ENCODE measurements around the gene PLCB3. TPM values are rescaled to one million over a fixed set of nuclear protein-coding genes. Genes with fewer than 3 reads are reported as not detected.
A peak's percentile ranks its signal among the peaks of the same experiment; 100 is the strongest.

Gene PLCB3
- total and polyA plus RNA-seq, 10 of the 15 experiments (the other 5 are each of a cell fraction or from before 2014, with no cell fraction given) = 0.03 to 10.3 (median 3.3) TPM

DNA sequence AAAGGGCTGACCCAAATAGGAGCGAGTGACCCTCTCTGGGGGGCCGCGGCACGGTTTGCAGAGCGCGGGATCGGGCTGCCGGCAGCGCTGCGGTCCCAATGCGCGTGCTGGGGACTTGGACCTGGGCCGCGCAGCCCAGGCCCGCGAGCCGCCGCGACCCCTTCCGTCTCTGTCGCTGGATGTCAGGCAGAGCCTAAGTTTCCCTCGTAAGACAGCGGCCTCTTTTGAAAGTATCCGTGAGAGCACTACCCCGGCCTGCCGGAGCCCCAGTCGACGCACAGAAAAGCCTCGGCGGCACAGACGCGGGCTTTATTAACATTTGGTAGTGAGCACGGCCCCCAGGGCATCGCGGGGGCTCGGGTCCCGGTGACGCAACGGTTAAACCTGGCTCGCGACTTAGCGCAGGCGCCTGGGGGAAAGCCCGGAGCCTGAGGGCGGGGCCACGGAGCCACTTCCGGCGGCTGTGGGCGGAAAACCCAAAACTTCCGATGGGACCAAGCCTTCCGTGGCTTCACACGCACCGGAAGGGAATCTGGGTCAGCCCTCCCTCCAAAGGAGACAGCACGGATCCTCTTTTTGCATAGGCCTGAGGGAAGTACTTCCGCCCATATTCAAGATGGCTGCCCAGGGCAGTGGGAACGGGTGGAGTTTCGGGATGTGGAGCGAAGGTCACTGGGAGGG, 18.4 kb downstream of the PLCB3 start (continued):
- TF ChIP-seq DPF2 (IDR thresholded peaks at IDR 0.05) = peak; percentile 23; the same call in 1 of the 2 replicates
- peak; percentile 63 for TF ChIP-seq SP1 (IDR thresholded peaks at IDR 0.05; ENCODE audit: low read depth, low read length)
- no peak for TF ChIP-seq TCF12 (IDR thresholded peaks at IDR 0.05; ENCODE audit: low read depth, low read length)
- no peak for TF ChIP-seq RAD21 (IDR thresholded peaks at IDR 0.05; ENCODE audit: insufficient read depth, low read depth, low read length)
- TF ChIP-seq CHD2 (IDR thresholded peaks at IDR 0.05; ENCODE audit: borderline replicate concordance, low read depth, low read length) = no peak; the same call in 1 of the 2 replicates
- TF ChIP-seq IKZF1 (conservative IDR thresholded peaks at IDR 0.05) = peak; percentile 100
- peak; percentile 83 for TF ChIP-seq ZBED1 (IDR thresholded peaks at IDR 0.05; ENCODE audit: borderline replicate concordance)
- TF ChIP-seq YBX1 (IDR thresholded peaks at IDR 0.05) = no peak
- TF ChIP-seq, protein P1, sequence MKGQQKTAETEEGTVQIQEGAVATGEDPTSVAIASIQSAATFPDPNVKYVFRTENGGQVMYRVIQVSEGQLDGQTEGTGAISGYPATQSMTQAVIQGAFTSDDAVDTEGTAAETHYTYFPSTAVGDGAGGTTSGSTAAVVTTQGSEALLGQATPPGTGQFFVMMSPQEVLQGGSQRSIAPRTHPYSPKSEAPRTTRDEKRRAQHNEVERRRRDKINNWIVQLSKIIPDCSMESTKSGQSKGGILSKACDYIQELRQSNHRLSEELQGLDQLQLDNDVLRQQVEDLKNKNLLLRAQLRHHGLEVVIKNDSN (IDR thresholded peaks at IDR 0.05; ENCODE audit: borderline replicate concordance, extremely low read length, insufficient read depth, low read depth, low read length) = no peak
- TF ChIP-seq SMAD5 (IDR thresholded peaks at IDR 0.05; ENCODE audit: low read depth) = peak; percentile 23
- TF ChIP-seq SREBF2 (IDR thresholded peaks at IDR 0.05; ENCODE audit: low read length) = peak; percentile 52; the same call in 1 of the 2 replicates
- TF ChIP-seq, protein P2, sequence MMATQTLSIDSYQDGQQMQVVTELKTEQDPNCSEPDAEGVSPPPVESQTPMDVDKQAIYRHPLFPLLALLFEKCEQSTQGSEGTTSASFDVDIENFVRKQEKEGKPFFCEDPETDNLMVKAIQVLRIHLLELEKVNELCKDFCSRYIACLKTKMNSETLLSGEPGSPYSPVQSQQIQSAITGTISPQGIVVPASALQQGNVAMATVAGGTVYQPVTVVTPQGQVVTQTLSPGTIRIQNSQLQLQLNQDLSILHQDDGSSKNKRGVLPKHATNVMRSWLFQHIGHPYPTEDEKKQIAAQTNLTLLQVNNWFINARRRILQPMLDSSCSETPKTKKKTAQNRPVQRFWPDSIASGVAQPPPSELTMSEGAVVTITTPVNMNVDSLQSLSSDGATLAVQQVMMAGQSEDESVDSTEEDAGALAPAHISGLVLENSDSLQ (IDR thresholded peaks at IDR 0.05) = peak; percentile 53
- peak; percentile 86 for TF ChIP-seq CREB1 (IDR thresholded peaks at IDR 0.05; ENCODE audit: low read depth)
- peak; percentile 83 for TF ChIP-seq ATF7 (IDR thresholded peaks at IDR 0.05; ENCODE audit: low read depth)
- peak; percentile 97 for TF ChIP-seq MTA2 (IDR thresholded peaks at IDR 0.05; ENCODE audit: low read depth)
- TF ChIP-seq SUZ12 (IDR thresholded peaks at IDR 0.05; ENCODE audit: unreplicated experiment) = no peak
- TF ChIP-seq, protein P3, sequence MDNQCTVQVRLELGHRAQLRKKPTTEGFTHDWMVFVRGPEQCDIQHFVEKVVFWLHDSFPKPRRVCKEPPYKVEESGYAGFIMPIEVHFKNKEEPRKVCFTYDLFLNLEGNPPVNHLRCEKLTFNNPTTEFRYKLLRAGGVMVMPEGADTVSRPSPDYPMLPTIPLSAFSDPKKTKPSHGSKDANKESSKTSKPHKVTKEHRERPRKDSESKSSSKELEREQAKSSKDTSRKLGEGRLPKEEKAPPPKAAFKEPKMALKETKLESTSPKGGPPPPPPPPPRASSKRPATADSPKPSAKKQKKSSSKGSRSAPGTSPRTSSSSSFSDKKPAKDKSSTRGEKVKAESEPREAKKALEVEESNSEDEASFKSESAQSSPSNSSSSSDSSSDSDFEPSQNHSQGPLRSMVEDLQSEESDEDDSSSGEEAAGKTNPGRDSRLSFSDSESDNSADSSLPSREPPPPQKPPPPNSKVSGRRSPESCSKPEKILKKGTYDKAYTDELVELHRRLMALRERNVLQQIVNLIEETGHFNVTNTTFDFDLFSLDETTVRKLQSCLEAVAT (IDR thresholded peaks at IDR 0.05) = no peak; the same call in 1 of the 2 replicates
- TF ChIP-seq CBX3 (IDR thresholded peaks at IDR 0.05; ENCODE audit: borderline replicate concordance, low read depth) = no peak
- no peak for TF ChIP-seq FOXK2 (IDR thresholded peaks at IDR 0.05)
- TF ChIP-seq, protein P4, sequence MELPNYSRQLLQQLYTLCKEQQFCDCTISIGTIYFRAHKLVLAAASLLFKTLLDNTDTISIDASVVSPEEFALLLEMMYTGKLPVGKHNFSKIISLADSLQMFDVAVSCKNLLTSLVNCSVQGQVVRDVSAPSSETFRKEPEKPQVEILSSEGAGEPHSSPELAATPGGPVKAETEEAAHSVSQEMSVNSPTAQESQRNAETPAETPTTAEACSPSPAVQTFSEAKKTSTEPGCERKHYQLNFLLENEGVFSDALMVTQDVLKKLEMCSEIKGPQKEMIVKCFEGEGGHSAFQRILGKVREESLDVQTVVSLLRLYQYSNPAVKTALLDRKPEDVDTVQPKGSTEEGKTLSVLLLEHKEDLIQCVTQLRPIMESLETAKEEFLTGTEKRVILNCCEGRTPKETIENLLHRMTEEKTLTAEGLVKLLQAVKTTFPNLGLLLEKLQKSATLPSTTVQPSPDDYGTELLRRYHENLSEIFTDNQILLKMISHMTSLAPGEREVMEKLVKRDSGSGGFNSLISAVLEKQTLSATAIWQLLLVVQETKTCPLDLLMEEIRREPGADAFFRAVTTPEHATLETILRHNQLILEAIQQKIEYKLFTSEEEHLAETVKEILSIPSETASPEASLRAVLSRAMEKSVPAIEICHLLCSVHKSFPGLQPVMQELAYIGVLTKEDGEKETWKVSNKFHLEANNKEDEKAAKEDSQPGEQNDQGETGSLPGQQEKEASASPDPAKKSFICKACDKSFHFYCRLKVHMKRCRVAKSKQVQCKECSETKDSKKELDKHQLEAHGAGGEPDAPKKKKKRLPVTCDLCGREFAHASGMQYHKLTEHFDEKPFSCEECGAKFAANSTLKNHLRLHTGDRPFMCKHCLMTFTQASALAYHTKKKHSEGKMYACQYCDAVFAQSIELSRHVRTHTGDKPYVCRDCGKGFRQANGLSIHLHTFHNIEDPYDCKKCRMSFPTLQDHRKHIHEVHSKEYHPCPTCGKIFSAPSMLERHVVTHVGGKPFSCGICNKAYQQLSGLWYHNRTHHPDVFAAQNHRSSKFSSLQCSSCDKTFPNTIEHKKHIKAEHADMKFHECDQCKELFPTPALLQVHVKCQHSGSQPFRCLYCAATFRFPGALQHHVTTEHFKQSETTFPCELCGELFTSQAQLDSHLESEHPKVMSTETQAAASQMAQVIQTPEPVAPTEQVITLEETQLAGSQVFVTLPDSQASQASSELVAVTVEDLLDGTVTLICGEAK (IDR thresholded peaks at IDR 0.05; ENCODE audit: borderline replicate concordance) = peak; percentile 99
- TF ChIP-seq TBL1XR1 (IDR thresholded peaks at IDR 0.05; ENCODE audit: low read depth, low read length) = 0 out of 2 replicates have a peak, but pooled peaks have one; percentile 39
- TF ChIP-seq POLR2A (IDR thresholded peaks at IDR 0.05; ENCODE audit: low read depth, low read length) = peak; percentile 77
- peak; percentile 32 to 40; a peak in 2 of 4 replicates for TF ChIP-seq BHLHE40 (IDR thresholded peaks at IDR 0.05; ENCODE audit: borderline replicate concordance in 1 of 2, low read depth in 2 of 2, low read length in 1 of 2)
